K562 (cell line): Measurements from ENCODE around the gene C18orf63. TPM values are rescaled to one million over a fixed set of nuclear protein-coding genes. Genes with fewer than 3 reads are reported as not detected.

ENCODE experiments used
- ATAC-seq: fragments of 200-7000 bp; cut with Tn5 transposase; 3 replicates; pipeline ENCODE4 v1.9.1; 2020; ENCODE audit warnings: moderate library complexity
- BruUV-seq: library from RNA; stranded (reverse); fragments of 400-500 nt; replicated peaks from 2 replicates; lab custom pipeline; 2021; lab: Mats Ljungman, UMichigan
- CTCF ChIA-PET: fragments of 300-600 bp; formaldehyde crosslinking; extraction: SDS; loops from one replicate; lab custom pipeline; 2021; ENCODE audit warnings: low intra/inter-chr PET ratio; lab: Yijun Ruan, JAX
- POLR2A ChIA-PET: fragments of 300-600, 350-650 bp; sonication (Branson Sonifier 250); formaldehyde crosslinking; extraction: SDS; loops from one replicate; lab custom pipeline; 2021; ENCODE audit warnings: antibody characterized with exemption, inconsistent platforms; lab: Yijun Ruan, JAX
- DNase-seq, 4 experiments: peaks; one replicate each; pipeline versions ENCODE4 v3.0.0 to v3.0.0-alpha.2; 2011 to 2018; ENCODE audit warnings: low spot score in 3 of 4, mixed read lengths in 3 of 4; ENCODE audit errors: extremely low read depth in 1 of 4
- FAIRE-seq: peaks from 2 replicates; lab custom pipeline; 2011; peaks lifted over from hg19 to GRCh38; lab: Jason Lieb, UNC
- H2AFZ ChIP-seq: 2 replicates; pipeline ENCODE4 v1.6.0; 2011; ENCODE audit warnings: low read depth, low read length, control low read depth, inconsistent platforms
- H3K27ac ChIP-seq: fragments of 200-600 bp; 3 replicates; pipeline ENCODE4 v1.8.0; 2011; ENCODE audit warnings: low read depth, mild to moderate bottlenecking, control low read depth, inconsistent platforms, low read length, moderate library complexity, mixed read lengths; ENCODE audit errors: extremely low read depth
- H3K27me3 ChIP-seq, 2 experiments: fragments of 300-600 bp in 1 of 2; 2 replicates in 1 of 2; 3 replicates in 1 of 2; pipeline versions ENCODE4 v1.6.0 to v1.8.0; 2011; ENCODE audit warnings: inconsistent platforms in 2 of 2, low read length in 2 of 2, mild to moderate bottlenecking in 1 of 2, mixed read lengths in 1 of 2, moderate library complexity in 1 of 2; ENCODE audit not compliant: control insufficient read depth in 2 of 2, insufficient read depth in 2 of 2
- H3K36me3 ChIP-seq: fragments of 300-600 bp; 3 replicates; pipeline ENCODE4 v1.8.0; 2011; ENCODE audit warnings: mild to moderate bottlenecking, low read length, inconsistent platforms; ENCODE audit not compliant: control insufficient read depth, insufficient read depth
- H3K4me1 ChIP-seq, 2 experiments: fragments of 200-600 bp in 1 of 2; replicated peaks in 1 of 2; 2 replicates in 1 of 2; 3 replicates in 1 of 2; pipeline versions ENCODE4 v1.5.1 to v1.8.0; 2011; ENCODE audit warnings: inconsistent platforms in 2 of 2, low read length in 2 of 2, mild to moderate bottlenecking in 1 of 2, mixed read lengths in 1 of 2, moderate library complexity in 1 of 2; ENCODE audit not compliant: control insufficient read depth in 2 of 2, insufficient read depth in 2 of 2
- H3K4me2 ChIP-seq: 2 replicates; pipeline ENCODE4 v1.6.1; 2011; ENCODE audit warnings: low read length, control low read depth, inconsistent platforms, mixed read lengths; ENCODE audit not compliant: insufficient read depth
- H3K4me3 ChIP-seq: fragments of 200-600 bp; sonication (generic), shearing (Covaris generic); 2 replicates; pipeline ENCODE4 v1.5.1; 2016; ENCODE audit warnings: control low read depth, inconsistent platforms
- H3K79me2 ChIP-seq: fragments of 200-600 bp; 3 replicates; pipeline ENCODE4 v1.8.0; 2011; ENCODE audit warnings: low read length, inconsistent platforms; ENCODE audit not compliant: control insufficient read depth, insufficient read depth
- H3K9ac ChIP-seq, 2 experiments: 2 replicates each; pipeline versions ENCODE4 v1.6.0 to v1.6.1; 2011; ENCODE audit warnings: low read depth in 2 of 2, low read length in 2 of 2, control low read depth in 1 of 2, inconsistent platforms in 1 of 2, mild to moderate bottlenecking in 1 of 2, mixed read lengths in 1 of 2; ENCODE audit not compliant: insufficient read depth in 1 of 2
- H3K9me1 ChIP-seq: one replicate; pipeline ENCODE4 v1.6.0; 2011; ENCODE audit warnings: inconsistent platforms, mild to moderate bottlenecking, low read length, moderate library complexity; ENCODE audit not compliant: control insufficient read depth, insufficient read depth
- H3K9me3 ChIP-seq: replicated peaks from 2 replicates; pipeline ENCODE4 v1.5.1; 2011; ENCODE audit warnings: low read depth, low read length, inconsistent platforms; ENCODE audit not compliant: control insufficient read depth, insufficient read depth
- H4K20me1 ChIP-seq: replicated peaks from 2 replicates; pipeline ENCODE4 v1.6.1; 2011; ENCODE audit warnings: low read length, inconsistent platforms, mixed read lengths; ENCODE audit not compliant: control insufficient read depth, insufficient read depth
- CEBPB ChIP-seq: fragments of 450-650 bp; IDR thresholded peaks from 2 replicates; pipeline ENCODE4 v1.6.1; 2016; ENCODE audit warnings: missing genetic modification characterization, missing compliant biosample characterization
- GATAD2A ChIP-seq: fragments of 450-650 bp; IDR thresholded peaks from 2 replicates; pipeline ENCODE4 v1.6.1; 2017
- GTF2A2 ChIP-seq: IDR thresholded peaks from 2 replicates; pipeline ENCODE4 v1.6.1; 2016; ENCODE audit warnings: mild to moderate bottlenecking, missing genetic modification characterization, missing compliant biosample characterization
- MAFG ChIP-seq: fragments of 450-650 bp; conservative IDR thresholded peaks from 2 replicates; pipeline ENCODE4 v1.6.1; 2016; ENCODE audit warnings: missing genetic modification characterization, missing compliant biosample characterization
- ZBED1 ChIP-seq: IDR thresholded peaks from 2 replicates; pipeline ENCODE4 v1.6.1; 2014
- ZBTB8A ChIP-seq: fragments of 450-650 bp; IDR thresholded peaks from 2 replicates; pipeline ENCODE4 v1.6.1; 2018; ENCODE audit warnings: mild to moderate bottlenecking, moderate library complexity; ENCODE audit not compliant: partially characterized antibody
- ZNF12 ChIP-seq: sonication (generic); formaldehyde crosslinking; IDR thresholded peaks from 2 replicates; pipeline ENCODE4 v1.4.0; 2020; ENCODE audit warnings: mild to moderate bottlenecking, missing genetic modification reagents
- ZNF140 ChIP-seq: fragments of 250-450 bp; sonication (Bioruptor Pico); IDR thresholded peaks from 2 replicates; pipeline ENCODE4 v1.8.0; 2021; ENCODE audit warnings: moderate library complexity, mild to moderate bottlenecking, inconsistent platforms
- ZNF239 ChIP-seq: fragments of 250-450 bp; sonication (Bioruptor Pico); IDR thresholded peaks from 2 replicates; pipeline ENCODE4 v1.4.0; 2020; ENCODE audit warnings: mild to moderate bottlenecking
- WGBS: fragments of 100-300 bp; shearing (Covaris generic); methylation state at CpG from one replicate; pipeline ENCODE4 v1.1.6; 2016; ENCODE audit warnings: low coverage, mixed read lengths; ENCODE audit not compliant: insufficient coverage; ENCODE audit errors: missing lambda C conversion rate; 5-methylcytosine and 5-hydroxymethylcytosine counted together
- in situ Hi-C: fragments of 300-500 bp; cut with MboI; formaldehyde crosslinking; loops from 4 replicates; pipeline ENCODE4 v1.15.0; 2018; ENCODE audit warnings: inconsistent platforms, mixed read lengths
- intact Hi-C: fragments of 100-400 bp; cut with micrococcal nuclease; formaldehyde crosslinking; loops from 2 replicates; pipeline ENCODE4 v1.14.2; 2022
- polyA plus RNA-seq, 8 experiments: library from polyadenylated mRNA; depleted of rRNA in 4 of 8; stranded (reverse) in 5 of 8; unstranded in 3 of 8; fragments of >200 nt; fragmentation: Nextera tagmentation in 2 of 8; fragmentation: Illumina TruSeq in 1 of 8; extraction: Ambion mirVana in 2 of 8; extraction: Trizol in 1 of 8; gene quantifications; 2 replicates each; pipeline versions ENCODE4 v1.2.1 to v1.2.3, GENCODE V29; 2011 to 2014; ENCODE audit warnings: inconsistent platforms in 1 of 8, missing spikeins in 1 of 8
- total RNA-seq, 7 experiments: library from RNA; depleted of rRNA in 6 of 7; stranded (reverse); fragments of >200 nt in 6 of 7; fragmentation: Illumina TruSeq in 2 of 7; extraction: Trizol in 2 of 7; gene quantifications; 2 replicates each; pipeline versions ENCODE4 v1.2.1 to v1.2.3, GENCODE V29; 2011 to 2021; ENCODE audit warnings: low replicate concordance in 1 of 7
- TF ChIP-seq, protein P1 (sequence below): fragments of 450-650 bp; IDR thresholded peaks from 2 replicates; pipeline ENCODE4 v1.6.1; 2016; ENCODE audit warnings: borderline replicate concordance
- TF ChIP-seq, protein P2 (sequence below): sonication (generic); formaldehyde crosslinking; IDR thresholded peaks from 2 replicates; pipeline ENCODE4 v1.8.0; 2022; ENCODE audit warnings: mild to moderate bottlenecking, missing genetic modification reagents
- TF ChIP-seq, protein P3 (sequence below): fragments of 200-800 bp; sonication (Bioruptor generic); IDR thresholded peaks from 2 replicates; pipeline ENCODE4 v1.6.1; 2016; ENCODE audit warnings: missing genetic modification characterization, missing compliant biosample characterization
- TF ChIP-seq, protein P4 (sequence below): sonication (generic); formaldehyde crosslinking; IDR thresholded peaks from 2 replicates; pipeline ENCODE4 v1.8.1; 2023; ENCODE audit warnings: mild to moderate bottlenecking, missing genetic modification reagents

The C18orf63 gene
- total and polyA plus RNA-seq, 9 of the 15 experiments (the other 6 are each of a cell fraction or from before 2014, with no cell fraction given) = not detected

DNA sequence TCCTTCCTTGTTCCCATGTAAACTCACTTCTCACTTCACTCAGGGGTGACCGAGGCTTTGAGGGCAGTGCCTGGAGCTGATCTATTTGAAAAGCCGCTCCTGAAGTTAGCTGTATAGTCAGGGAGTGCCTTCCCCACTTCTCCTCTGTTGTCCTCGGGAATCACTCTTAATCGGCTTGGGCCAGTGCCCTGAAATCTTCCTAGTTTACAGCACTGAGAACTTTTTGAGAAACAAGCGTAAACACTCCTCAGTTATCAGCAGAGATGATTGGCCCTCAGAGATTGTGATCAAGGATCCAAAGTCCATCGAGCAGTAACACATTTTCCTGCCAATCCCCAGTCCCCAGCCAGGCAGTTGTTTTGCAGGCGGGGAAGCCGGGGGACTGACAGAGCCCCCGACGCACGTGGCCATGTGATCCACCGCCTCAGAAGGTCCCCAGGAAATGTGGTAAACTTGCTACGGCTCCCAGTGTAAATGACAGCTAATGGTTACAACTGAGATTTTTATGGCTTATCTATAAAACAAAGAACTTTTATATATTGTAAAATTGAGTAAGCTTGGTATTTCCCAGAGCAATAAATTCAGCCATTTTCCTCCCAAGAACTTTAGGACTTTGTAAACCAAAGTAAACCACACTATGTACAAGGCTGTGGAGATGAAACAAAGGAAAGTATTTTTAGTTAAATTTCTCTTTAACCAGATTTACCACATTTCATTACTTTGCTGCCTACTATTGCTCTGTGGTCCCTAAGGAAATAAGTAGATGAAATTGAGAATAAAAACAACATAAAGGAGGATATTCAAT is 53.5 kb downstream of the C18orf63 start:
- intact Hi-C loops (no loop called here), in situ Hi-C loops (loop anchor here (10.0 to 25.0 kb wide), 2 partner anchors 186 to 1993 kb away; no protein-coding TSS in a partner anchor)
- no peak overlapping the region for H2AFZ ChIP-seq
- ATAC-seq = no peak
- H3K9me3 ChIP-seq = no peaks in the 10 kb centered on the region
- no TSS peak for BruUV-seq
- H3K36me3 ChIP-seq = no peaks in the 10 kb centered on the region
- H4K20me1 ChIP-seq = no peaks in the 10 kb centered on the region
- peaks cover 13 to 17% of the 10 kb centered on the region in 2 experiments; a peak in 4 of 5 replicates for H3K27me3 ChIP-seq
- H3K27ac ChIP-seq = no peak overlapping the region
- no peak overlapping the region for H3K4me2 ChIP-seq
- ChIA-PET POLR2A (interaction anchor here (0.6 kb wide), 1 partner anchor 203 kb away, joined by 3 read pairs; no protein-coding TSS in a partner anchor), CTCF (no interaction called here)
- 0% methylated on average over 12 of the region's 13 CpGs for WGBS
- DNase-seq = no peak
- no peak for FAIRE-seq
- no peaks in the 10 kb centered on the region for H3K9me1 ChIP-seq
- no peaks in the 10 kb centered on the region for H3K79me2 ChIP-seq
- no peak overlapping the region for H3K9ac ChIP-seq
- no peak overlapping the region for H3K4me3 ChIP-seq
- H3K4me1 ChIP-seq = no peaks in the 10 kb centered on the region
- TF ChIP-seq ZNF140 (CRISPR knock-in tag) (no peak), ZBED1 (no peak), ZNF12 (CRISPR knock-in tag) (no peak), ZBTB8A (no peak), GTF2A2 (tag) (no peak), ZNF239 (CRISPR knock-in tag) (no peak), GATAD2A (no peak), CEBPB (no peak), MAFG (tag) (no peak)
- TF ChIP-seq, protein P1, sequence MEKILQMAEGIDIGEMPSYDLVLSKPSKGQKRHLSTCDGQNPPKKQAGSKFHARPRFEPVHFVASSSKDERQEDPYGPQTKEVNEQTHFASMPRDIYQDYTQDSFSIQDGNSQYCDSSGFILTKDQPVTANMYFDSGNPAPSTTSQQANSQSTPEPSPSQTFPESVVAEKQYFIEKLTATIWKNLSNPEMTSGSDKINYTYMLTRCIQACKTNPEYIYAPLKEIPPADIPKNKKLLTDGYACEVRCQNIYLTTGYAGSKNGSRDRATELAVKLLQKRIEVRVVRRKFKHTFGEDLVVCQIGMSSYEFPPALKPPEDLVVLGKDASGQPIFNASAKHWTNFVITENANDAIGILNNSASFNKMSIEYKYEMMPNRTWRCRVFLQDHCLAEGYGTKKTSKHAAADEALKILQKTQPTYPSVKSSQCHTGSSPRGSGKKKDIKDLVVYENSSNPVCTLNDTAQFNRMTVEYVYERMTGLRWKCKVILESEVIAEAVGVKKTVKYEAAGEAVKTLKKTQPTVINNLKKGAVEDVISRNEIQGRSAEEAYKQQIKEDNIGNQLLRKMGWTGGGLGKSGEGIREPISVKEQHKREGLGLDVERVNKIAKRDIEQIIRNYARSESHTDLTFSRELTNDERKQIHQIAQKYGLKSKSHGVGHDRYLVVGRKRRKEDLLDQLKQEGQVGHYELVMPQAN = no peak
- TF ChIP-seq, protein P2, sequence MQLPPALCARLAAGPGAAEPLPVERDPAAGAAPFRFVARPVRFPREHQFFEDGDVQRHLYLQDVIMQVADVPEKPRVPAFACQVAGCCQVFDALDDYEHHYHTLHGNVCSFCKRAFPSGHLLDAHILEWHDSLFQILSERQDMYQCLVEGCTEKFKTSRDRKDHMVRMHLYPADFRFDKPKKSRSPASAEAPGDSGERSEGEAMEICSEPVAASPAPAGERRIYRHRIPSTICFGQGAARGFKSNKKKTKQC (CRISPR knock-in tag) = no peak
- TF ChIP-seq, protein P3, sequence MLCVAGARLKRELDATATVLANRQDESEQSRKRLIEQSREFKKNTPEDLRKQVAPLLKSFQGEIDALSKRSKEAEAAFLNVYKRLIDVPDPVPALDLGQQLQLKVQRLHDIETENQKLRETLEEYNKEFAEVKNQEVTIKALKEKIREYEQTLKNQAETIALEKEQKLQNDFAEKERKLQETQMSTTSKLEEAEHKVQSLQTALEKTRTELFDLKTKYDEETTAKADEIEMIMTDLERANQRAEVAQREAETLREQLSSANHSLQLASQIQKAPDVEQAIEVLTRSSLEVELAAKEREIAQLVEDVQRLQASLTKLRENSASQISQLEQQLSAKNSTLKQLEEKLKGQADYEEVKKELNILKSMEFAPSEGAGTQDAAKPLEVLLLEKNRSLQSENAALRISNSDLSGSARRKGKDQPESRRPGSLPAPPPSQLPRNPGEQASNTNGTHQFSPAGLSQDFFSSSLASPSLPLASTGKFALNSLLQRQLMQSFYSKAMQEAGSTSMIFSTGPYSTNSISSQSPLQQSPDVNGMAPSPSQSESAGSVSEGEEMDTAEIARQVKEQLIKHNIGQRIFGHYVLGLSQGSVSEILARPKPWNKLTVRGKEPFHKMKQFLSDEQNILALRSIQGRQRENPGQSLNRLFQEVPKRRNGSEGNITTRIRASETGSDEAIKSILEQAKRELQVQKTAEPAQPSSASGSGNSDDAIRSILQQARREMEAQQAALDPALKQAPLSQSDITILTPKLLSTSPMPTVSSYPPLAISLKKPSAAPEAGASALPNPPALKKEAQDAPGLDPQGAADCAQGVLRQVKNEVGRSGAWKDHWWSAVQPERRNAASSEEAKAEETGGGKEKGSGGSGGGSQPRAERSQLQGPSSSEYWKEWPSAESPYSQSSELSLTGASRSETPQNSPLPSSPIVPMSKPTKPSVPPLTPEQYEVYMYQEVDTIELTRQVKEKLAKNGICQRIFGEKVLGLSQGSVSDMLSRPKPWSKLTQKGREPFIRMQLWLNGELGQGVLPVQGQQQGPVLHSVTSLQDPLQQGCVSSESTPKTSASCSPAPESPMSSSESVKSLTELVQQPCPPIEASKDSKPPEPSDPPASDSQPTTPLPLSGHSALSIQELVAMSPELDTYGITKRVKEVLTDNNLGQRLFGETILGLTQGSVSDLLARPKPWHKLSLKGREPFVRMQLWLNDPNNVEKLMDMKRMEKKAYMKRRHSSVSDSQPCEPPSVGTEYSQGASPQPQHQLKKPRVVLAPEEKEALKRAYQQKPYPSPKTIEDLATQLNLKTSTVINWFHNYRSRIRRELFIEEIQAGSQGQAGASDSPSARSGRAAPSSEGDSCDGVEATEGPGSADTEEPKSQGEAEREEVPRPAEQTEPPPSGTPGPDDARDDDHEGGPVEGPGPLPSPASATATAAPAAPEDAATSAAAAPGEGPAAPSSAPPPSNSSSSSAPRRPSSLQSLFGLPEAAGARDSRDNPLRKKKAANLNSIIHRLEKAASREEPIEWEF (CRISPR knock-in tag) = no peak
- TF ChIP-seq, protein P4, sequence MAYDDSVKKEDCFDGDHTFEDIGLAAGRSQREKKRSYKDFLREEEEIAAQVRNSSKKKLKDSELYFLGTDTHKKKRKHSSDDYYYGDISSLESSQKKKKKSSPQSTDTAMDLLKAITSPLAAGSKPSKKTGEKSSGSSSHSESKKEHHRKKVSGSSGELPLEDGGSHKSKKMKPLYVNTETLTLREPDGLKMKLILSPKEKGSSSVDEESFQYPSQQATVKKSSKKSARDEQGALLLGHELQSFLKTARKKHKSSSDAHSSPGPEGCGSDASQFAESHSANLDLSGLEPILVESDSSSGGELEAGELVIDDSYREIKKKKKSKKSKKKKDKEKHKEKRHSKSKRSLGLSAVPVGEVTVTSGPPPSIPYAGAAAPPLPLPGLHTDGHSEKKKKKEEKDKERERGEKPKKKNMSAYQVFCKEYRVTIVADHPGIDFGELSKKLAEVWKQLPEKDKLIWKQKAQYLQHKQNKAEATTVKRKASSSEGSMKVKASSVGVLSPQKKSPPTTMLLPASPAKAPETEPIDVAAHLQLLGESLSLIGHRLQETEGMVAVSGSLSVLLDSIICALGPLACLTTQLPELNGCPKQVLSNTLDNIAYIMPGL (CRISPR knock-in tag) = no peak
